ENCODE measurements around the gene FRMPD2.

The FRMPD2 gene

GRCh38 chr10:48274636-48275035 lies at the start of gene FRMPD2:
TSS of gene FRMPD2 (minus strand) at chr10:48274696. CDS start at chr10:48274567, 129 bp downstream.
- no peak for DNase-seq (ENCODE audit: low read depth)

GRCh38 chr10:48322017-48322416 lies 47.5 kb upstream of the FRMPD2 start:
- DNase-seq (ENCODE audit: low read depth): no peak

- no peak for DNase-seq (ENCODE audit: low read depth)
Observed at GRCh38 chr10:48317321-48317990, 43.0 kb upstream of the FRMPD2 start.

- DNase-seq (ENCODE audit: low read depth): no peak
Observed at GRCh38 chr10:48316236-48316635, 41.7 kb upstream of the FRMPD2 start.

GRCh38 chr10:48314107-48314506 lies 39.6 kb upstream of the FRMPD2 start:
- DNase-seq (ENCODE audit: low read depth): no peak

- DNase-seq (ENCODE audit: low read depth): no peak
Observed at GRCh38 chr10:48309711-48310226, 35.3 kb upstream of the FRMPD2 start.

GRCh38 chr10:48307711-48308018 lies 33.2 kb upstream of the FRMPD2 start:
- DNase-seq (ENCODE audit: low read depth): no peak

- no peak for DNase-seq (ENCODE audit: low read depth)
Observed at GRCh38 chr10:48306870-48307710, 32.6 kb upstream of the FRMPD2 start.

GRCh38 chr10:48306265-48306869 lies 31.9 kb upstream of the FRMPD2 start, which contains the start of gene MAPK8:
TSS of gene MAPK8 (plus strand) at chr10:48306677. CDS start at chr10:48401661, 94,984 bp downstream.
- DNase-seq (ENCODE audit: low read depth): peak; percentile 80

GRCh38 chr10:48305905-48306264 lies 31.4 kb upstream of the FRMPD2 start:
- DNase-seq (ENCODE audit: low read depth): no peak

GRCh38 chr10:48302515-48303476 lies 28.3 kb upstream of the FRMPD2 start:
- DNase-seq (ENCODE audit: low read depth): no peak

- DNase-seq (ENCODE audit: low read depth): no peak
Observed at GRCh38 chr10:48300556-48300955, 26.1 kb upstream of the FRMPD2 start.

GRCh38 chr10:48299692-48300091 lies 25.2 kb upstream of the FRMPD2 start:
- no peak for DNase-seq (ENCODE audit: low read depth)

GRCh38 chr10:48299066-48299465 lies 24.6 kb upstream of the FRMPD2 start:
- no peak for DNase-seq (ENCODE audit: low read depth)

- no peak for DNase-seq (ENCODE audit: low read depth)
Observed at GRCh38 chr10:48296576-48297098, 22.1 kb upstream of the FRMPD2 start.

GRCh38 chr10:48294431-48294830 lies 19.9 kb upstream of the FRMPD2 start:
- DNase-seq (ENCODE audit: low read depth): no peak

GRCh38 chr10:48292616-48293015 lies 18.1 kb upstream of the FRMPD2 start:
- DNase-seq (ENCODE audit: low read depth): no peak

GRCh38 chr10:48291190-48291589 lies 16.7 kb upstream of the FRMPD2 start:
- no peak for DNase-seq (ENCODE audit: low read depth)

- DNase-seq (ENCODE audit: low read depth): no peak
Observed at GRCh38 chr10:48290286-48290685, 15.8 kb upstream of the FRMPD2 start.

- no peak for DNase-seq (ENCODE audit: low read depth)
Observed at GRCh38 chr10:48289501-48290238, 15.2 kb upstream of the FRMPD2 start.

- DNase-seq (ENCODE audit: low read depth): no peak
Observed at GRCh38 chr10:48288661-48289060, 14.2 kb upstream of the FRMPD2 start.
